Small intestine (tissue), 7 donors: Measurements from ENCODE around the gene MAST4. TPM values are rescaled to one million over a fixed set of nuclear protein-coding genes. Genes with fewer than 3 reads are reported as not detected.
A peak's percentile ranks its signal among the peaks of the same experiment; 100 is the strongest.

Experiments
- DNase-seq, 2 donors: peaks; one replicate each; pipeline versions ENCODE4 v3.0.0 to v3.0.0-alpha.2; 2013
- FAIRE-seq: peaks from 2 replicates; lab custom pipeline; 2012; peaks lifted over from hg19 to GRCh38; lab: Jason Lieb, UNC
- H3K27ac ChIP-seq, 3 donors: one replicate each; pipeline ENCODE4 v1.5.1; 2013; ENCODE audit warnings: low read length in 2 of 3, mild to moderate bottlenecking in 2 of 3, control low read depth in 1 of 3, inconsistent platforms in 1 of 3, low read depth in 1 of 3, moderate library complexity in 1 of 3
- H3K27me3 ChIP-seq, 3 donors: one replicate each; pipeline ENCODE4 v1.6.1; 2013; ENCODE audit warnings: low read length in 3 of 3, inconsistent platforms in 1 of 3; ENCODE audit not compliant: control insufficient read depth in 3 of 3, insufficient read depth in 3 of 3
- H3K36me3 ChIP-seq, 3 donors: one replicate each; pipeline ENCODE4 v1.6.1; 2013; ENCODE audit warnings: low read length in 3 of 3, inconsistent platforms in 1 of 3, low read depth in 1 of 3, mild to moderate bottlenecking in 1 of 3, moderate library complexity in 1 of 3; ENCODE audit not compliant: control insufficient read depth in 3 of 3, insufficient read depth in 2 of 3
- H3K4me1 ChIP-seq, 3 donors: one replicate each; pipeline ENCODE4 v1.6.1; 2013; ENCODE audit warnings: low read length in 2 of 3, inconsistent platforms in 1 of 3, low read depth in 1 of 3, mild to moderate bottlenecking in 1 of 3, moderate library complexity in 1 of 3; ENCODE audit not compliant: control insufficient read depth in 3 of 3, insufficient read depth in 2 of 3
- H3K4me3 ChIP-seq, 3 donors: one replicate each; pipeline ENCODE4 v1.5.1; 2013; ENCODE audit warnings: low read length in 3 of 3, control low read depth in 1 of 3, inconsistent platforms in 1 of 3, low read depth in 1 of 3, mild to moderate bottlenecking in 1 of 3, moderate library complexity in 1 of 3
- H3K9me3 ChIP-seq, 2 donors: one replicate each; pipeline ENCODE4 v1.6.1; 2013; ENCODE audit warnings: low read depth in 1 of 2, low read length in 1 of 2; ENCODE audit not compliant: control insufficient read depth in 2 of 2, insufficient read depth in 1 of 2
- WGBS, 3 donors: extraction: QIAGEN DNeasy Blood & Tissue Kit; methylation state at CpG; one replicate each; pipeline ENCODE4 v1.1.7; 2013; 5-methylcytosine and 5-hydroxymethylcytosine counted together
- polyA plus RNA-seq, 4 donors: library from polyadenylated mRNA; stranded (reverse) in 3 of 4; unstranded in 1 of 4; fragments of 200-250 nt in 3 of 4; fragments of 120-200 nt in 1 of 4; gene quantifications; one replicate each; pipeline versions ENCODE4 v1.2.1 to v1.2.3, GENCODE V29; 2013
- donor health status: healthy with polysubstance abuse.
- donor health status: control.
- donor health status: control.
- donor health status: Bipolar disorder and iron deficiency.
- donor health status: healthy.

Gene MAST4
- polyA plus RNA-seq, 4 donors = 3.0 to 16.4 (median 4.5) TPM

GRCh38 chr5:66793049-66793448 lies 196.9 kb downstream of the MAST4 start:
- FAIRE-seq (no peak), DNase-seq (no peak)
- Histone ChIP-seq H3K9me3 (no peaks in the 10 kb centered on the region), H3K4me3 (no peak overlapping the region), H3K36me3 (no peaks in the 10 kb centered on the region), H3K27ac (no peak overlapping the region), H3K4me1 (no peaks in the 10 kb centered on the region), H3K27me3 (no peaks in the 10 kb centered on the region)
- WGBS, 3 donors = 89 to 98% (median 97%) methylated on average over 2 of the region's 2 CpGs

DNA sequence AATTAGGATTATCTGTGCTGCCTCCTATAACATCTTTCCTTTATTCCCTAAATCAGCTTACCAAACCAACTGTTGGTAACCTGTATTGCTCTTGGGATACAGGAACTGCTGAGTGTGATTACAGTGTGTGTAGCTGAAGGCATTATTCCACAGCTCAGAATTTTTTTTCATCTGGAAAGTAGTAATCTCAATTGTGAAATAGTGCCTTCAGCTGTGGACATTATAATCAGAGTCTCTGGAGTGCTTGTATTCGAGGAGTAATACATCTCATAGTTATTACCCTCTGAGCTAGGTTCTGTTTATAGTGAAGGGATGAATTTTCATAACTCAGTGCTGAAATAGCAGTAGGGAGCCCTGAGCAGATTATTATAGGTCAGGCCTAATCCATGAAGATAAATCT lies 199.5 kb downstream of the MAST4 start:
- Histone ChIP-seq H3K9me3 (no peaks in the 10 kb centered on the region), H3K4me1 (no peaks in the 10 kb centered on the region), H3K27me3 (no peaks in the 10 kb centered on the region), H3K36me3 (no peaks in the 10 kb centered on the region), H3K27ac (no peak overlapping the region), H3K4me3 (no peak overlapping the region)
- FAIRE-seq = no peak
- WGBS, 3 donors = 72 to 77% (median 72%) methylated on average over 1 of the region's 1 CpG
- DNase-seq = no peak

DNA sequence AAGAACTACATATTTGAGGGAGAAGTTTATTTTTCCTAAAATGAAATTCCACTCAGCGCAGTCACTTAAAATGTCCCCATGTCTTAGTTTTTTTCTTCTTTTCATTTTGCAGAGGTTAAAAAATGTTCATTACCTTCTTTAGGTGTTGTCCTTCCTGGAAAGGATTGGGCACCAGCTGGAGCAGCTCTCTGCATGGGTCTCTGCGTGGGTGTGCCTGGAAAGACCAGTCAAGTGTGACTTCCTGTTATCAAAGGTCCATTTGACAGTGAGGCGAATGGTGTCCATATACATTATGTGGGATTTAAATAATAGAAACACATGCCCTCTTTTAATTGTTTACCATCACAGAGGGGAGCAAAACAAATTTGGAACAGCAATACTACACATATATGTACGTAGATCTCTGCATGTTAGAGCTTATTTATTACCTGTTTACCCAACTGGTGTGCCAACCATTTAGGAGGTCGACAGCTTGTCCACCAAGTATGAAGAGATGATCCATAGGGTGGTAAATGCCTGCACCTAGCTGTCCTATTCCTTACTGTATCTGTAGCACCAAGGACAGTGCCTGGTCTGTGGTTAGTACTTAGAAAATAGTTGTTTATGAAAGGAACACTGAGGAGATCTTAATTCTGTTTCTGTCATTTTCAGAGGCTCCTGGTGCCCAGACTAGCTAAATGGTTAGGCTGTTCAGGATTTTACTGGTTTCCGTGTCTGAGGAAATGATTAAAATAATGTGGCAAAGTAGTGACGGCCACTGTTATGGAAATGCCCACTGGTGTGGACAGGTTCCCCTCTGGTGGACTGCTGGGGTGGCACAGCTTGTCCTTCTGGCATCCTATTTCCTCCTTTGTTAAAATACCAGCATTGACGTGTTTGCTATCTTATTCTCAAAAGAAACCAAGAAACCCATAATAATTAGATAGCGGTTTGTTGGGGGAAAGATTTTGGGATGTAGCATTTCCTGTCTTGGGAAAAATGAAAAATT lies 200.4 kb downstream of the MAST4 start:
- H3K4me3 ChIP-seq = no peak overlapping the region
- 71 to 82% (median 77%) methylated on average over 9 of the region's 9 CpGs for WGBS, 3 donors
- no peaks in the 10 kb centered on the region for H3K36me3 ChIP-seq
- FAIRE-seq = no peak
- no peak for DNase-seq
- H3K27me3 ChIP-seq = no peaks in the 10 kb centered on the region
- no peak overlapping the region for H3K27ac ChIP-seq
- H3K9me3 ChIP-seq = no peaks in the 10 kb centered on the region
- no peaks in the 10 kb centered on the region for H3K4me1 ChIP-seq

GRCh38 chr5:66802941-66803340 lies 206.7 kb downstream of the MAST4 start:
- no peaks in the 10 kb centered on the region for H3K36me3 ChIP-seq
- no peaks in the 10 kb centered on the region for H3K9me3 ChIP-seq
- no peak for DNase-seq
- no peaks in the 10 kb centered on the region for H3K27me3 ChIP-seq
- no peak overlapping the region for H3K4me3 ChIP-seq
- no peak for FAIRE-seq
- no peaks in the 10 kb centered on the region for H3K4me1 ChIP-seq
- no peak overlapping the region for H3K27ac ChIP-seq
- 69 to 80% (median 76%) methylated on average over 3 of the region's 3 CpGs for WGBS, 3 donors

DNA sequence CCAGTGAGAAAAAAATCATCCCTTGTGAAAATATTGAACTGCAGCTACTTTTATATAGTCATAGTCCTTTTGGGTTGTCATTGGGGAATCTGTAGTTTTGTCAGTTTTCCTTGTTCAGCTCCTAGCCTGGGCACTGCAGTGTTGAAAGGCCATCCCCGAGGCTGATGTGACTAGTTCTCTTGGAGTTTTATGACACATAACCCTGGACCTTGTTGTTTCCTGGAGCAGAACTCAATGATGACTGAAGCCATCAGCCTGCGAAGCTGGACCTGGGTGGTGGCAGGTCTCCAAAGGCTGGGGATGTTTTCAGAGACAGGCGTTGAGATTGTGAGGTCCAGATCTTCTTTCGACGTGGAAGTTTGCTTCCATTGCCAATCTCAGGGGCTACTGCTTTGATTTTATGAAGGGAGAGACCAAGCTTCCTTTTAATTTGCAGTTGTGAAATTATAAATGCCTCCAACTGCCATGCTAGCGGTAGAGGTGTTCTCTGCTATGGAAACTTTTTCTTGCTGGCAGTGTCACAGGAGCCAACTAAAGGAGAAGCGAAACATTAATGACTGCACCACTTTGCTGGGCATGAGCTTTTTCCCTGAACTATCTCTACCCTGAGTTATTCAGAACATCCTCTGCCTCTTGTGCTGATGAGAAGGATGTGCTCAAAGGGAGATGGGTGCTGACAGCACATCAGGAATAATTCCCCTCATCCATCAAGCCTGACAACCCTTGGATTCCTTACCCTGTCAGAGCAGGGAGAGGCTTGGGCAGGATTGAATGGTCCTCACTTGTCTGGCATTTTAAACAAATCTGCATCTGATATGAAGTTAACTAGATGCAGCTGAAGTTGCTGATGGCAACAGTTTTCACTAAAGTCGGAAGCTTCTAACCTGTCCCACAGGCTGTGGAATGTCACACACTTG lies 209.6 kb downstream of the MAST4 start:
- DNase-seq (no peak), FAIRE-seq (no peak)
- H3K27me3 ChIP-seq = no peaks in the 10 kb centered on the region
- H3K36me3 ChIP-seq = no peaks in the 10 kb centered on the region
- no peaks in the 10 kb centered on the region for H3K4me1 ChIP-seq
- H3K27ac ChIP-seq = no peak overlapping the region
- WGBS, 3 donors = 72 to 84% (median 73%) methylated on average over 8 of the region's 8 CpGs
- H3K4me3 ChIP-seq = no peak overlapping the region
- no peaks in the 10 kb centered on the region for H3K9me3 ChIP-seq

DNA sequence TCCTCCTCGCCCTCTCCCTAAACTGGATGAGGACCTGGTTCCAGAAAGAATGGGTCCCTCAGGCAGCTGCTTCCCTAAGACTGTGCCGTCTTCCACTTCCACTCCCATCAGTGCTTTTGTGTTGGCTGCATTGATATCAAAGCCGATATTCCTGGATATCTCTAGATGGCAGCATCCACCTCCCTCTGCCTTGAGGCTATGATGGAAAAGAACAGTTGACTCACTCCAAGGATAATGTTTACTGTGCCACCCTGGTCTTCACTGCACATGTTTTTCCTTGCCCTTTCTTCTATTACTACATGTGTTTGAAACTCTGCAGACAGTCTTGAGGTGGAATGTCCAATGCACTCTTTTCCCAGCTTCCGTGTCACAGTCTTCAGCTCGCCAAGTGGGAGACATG lies 211.6 kb downstream of the MAST4 start:
- WGBS, 3 donors = 52 to 69% (median 63%) methylated on average over 5 of the region's 5 CpGs
- peak in 1 of 2 donors; percentile 13 for DNase-seq
- no peak overlapping the region for H3K27ac ChIP-seq
- H3K36me3 ChIP-seq = no peaks in the 10 kb centered on the region
- H3K27me3 ChIP-seq = no peaks in the 10 kb centered on the region
- no peak overlapping the region for H3K4me3 ChIP-seq
- no peak for FAIRE-seq
- H3K4me1 ChIP-seq = no peaks in the 10 kb centered on the region
- H3K9me3 ChIP-seq = no peaks in the 10 kb centered on the region

DNA sequence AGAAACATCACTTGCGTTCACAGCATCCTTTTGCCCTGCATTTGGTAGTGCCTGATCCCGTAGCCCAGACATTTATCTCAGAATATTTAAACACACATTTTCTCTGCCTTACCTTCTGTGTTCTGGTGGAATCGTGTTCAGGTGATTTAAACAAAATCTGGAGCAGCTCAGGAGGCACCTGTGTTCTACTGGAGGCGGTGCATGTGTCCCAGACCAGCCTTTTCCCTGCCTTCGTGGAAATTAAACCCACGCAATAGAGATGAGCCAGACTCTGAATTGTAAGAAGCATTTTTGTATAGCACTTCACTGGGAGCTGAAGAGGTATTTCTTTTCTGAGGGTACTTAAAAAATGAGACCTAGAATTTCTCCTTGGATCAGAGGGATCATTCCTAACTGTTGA lies 212.5 kb downstream of the MAST4 start:
- Histone ChIP-seq H3K4me3 (no peak overlapping the region), H3K4me1 (no peaks in the 10 kb centered on the region), H3K27ac (no peak overlapping the region), H3K36me3 (no peaks in the 10 kb centered on the region), H3K27me3 (no peaks in the 10 kb centered on the region), H3K9me3 (no peaks in the 10 kb centered on the region)
- FAIRE-seq (no peak), DNase-seq (no peak)
- 82 to 91% (median 86%) methylated on average over 6 of the region's 6 CpGs for WGBS, 3 donors

GRCh38 chr5:66810151-66810550 lies 214.0 kb downstream of the MAST4 start:
- Histone ChIP-seq H3K4me1 (no peaks in the 10 kb centered on the region), H3K9me3 (no peaks in the 10 kb centered on the region), H3K36me3 (no peaks in the 10 kb centered on the region), H3K4me3 (no peak overlapping the region), H3K27ac (no peak overlapping the region), H3K27me3 (no peaks in the 10 kb centered on the region)
- no peak for FAIRE-seq
- WGBS, 3 donors = 87 to 95% (median 90%) methylated on average over 6 of the region's 6 CpGs
- DNase-seq = no peak
